Caco-2 (cell line): ENCODE data around the gene NKD2. TPM values are rescaled to one million over a fixed set of nuclear protein-coding genes. Genes with fewer than 3 reads are reported as not detected.

Experiments used
- BruUV-seq: library from RNA; stranded (reverse); fragments of 400-500 nt; replicated peaks from 2 replicates; lab custom pipeline; 2021; lab: Mats Ljungman, UMichigan
- CTCF ChIA-PET: fragments of 300-600 bp; sonication (Branson Sonifier 250); formaldehyde crosslinking; loops from one replicate; lab custom pipeline; 2022; ENCODE audit warnings: antibody characterized with exemption; lab: Charles Lee
- POLR2A ChIA-PET: fragments of 300-600 bp; sonication (Branson Sonifier 250); formaldehyde crosslinking; loops from one replicate; lab custom pipeline; 2022; ENCODE audit warnings: antibody characterized with exemption; lab: Charles Lee
- DNase-seq, 2 experiments: peaks; one replicate each; pipeline versions ENCODE4 v3.0.0 to v3.0.0-alpha.2; 2020 to 2022
- H3K27me3 ChIP-seq: replicated peaks from 2 replicates; pipeline ENCODE4 v1.6.0; 2011; ENCODE audit warnings: low read length; ENCODE audit not compliant: control insufficient read depth, insufficient read depth
- H3K36me3 ChIP-seq: 2 replicates; pipeline ENCODE4 v1.5.1; 2011; ENCODE audit warnings: low read length; ENCODE audit not compliant: control insufficient read depth, insufficient read depth
- H3K4me1 ChIP-seq: fragments of 250-450 bp; sonication (Bioruptor Pico); 2 replicates; pipeline ENCODE4 v1.5.1; 2020; ENCODE audit warnings: mild to moderate bottlenecking
- H3K4me3 ChIP-seq: 2 replicates; pipeline ENCODE4 v1.5.1; 2011; ENCODE audit warnings: low read depth, mild to moderate bottlenecking, control low read depth, low read length
- H3K9me3 ChIP-seq: fragments of 250-450 bp; sonication (Bioruptor Pico); 2 replicates; pipeline ENCODE4 v1.5.1; 2020; ENCODE audit warnings: mild to moderate bottlenecking, moderate library complexity
- H3K27ac Mint-ChIP-seq: one replicate; pipeline ENCODE4 v1.8.0; 2022; ENCODE audit warnings: mixed read lengths; ENCODE audit not compliant: unreplicated experiment
- H3K27me3 Mint-ChIP-seq: one replicate; pipeline ENCODE4 v1.8.0; 2022; ENCODE audit warnings: mixed read lengths; ENCODE audit not compliant: insufficient read depth, unreplicated experiment
- H3K36me3 Mint-ChIP-seq: one replicate; pipeline ENCODE4 v1.8.0; 2022; ENCODE audit warnings: mild to moderate bottlenecking, mixed read lengths; ENCODE audit not compliant: insufficient read depth, unreplicated experiment
- H3K4me1 Mint-ChIP-seq: one replicate; pipeline ENCODE4 v1.8.0; 2022; ENCODE audit warnings: low read depth, mixed read lengths; ENCODE audit not compliant: unreplicated experiment
- H3K4me3 Mint-ChIP-seq: one replicate; pipeline ENCODE4 v1.8.0; 2022; ENCODE audit warnings: mild to moderate bottlenecking, moderate library complexity, mixed read lengths; ENCODE audit not compliant: unreplicated experiment
- H3K9me3 Mint-ChIP-seq: one replicate; pipeline ENCODE4 v1.8.0; 2022; ENCODE audit warnings: mixed read lengths; ENCODE audit not compliant: unreplicated experiment
- CTCF ChIP-seq, 2 experiments: fragments of 200-600 bp in 1 of 2; IDR thresholded peaks; 1 replicate in 1 of 2; 2 replicates in 1 of 2; pipeline versions ENCODE4 v1.5.1 to v1.8.0; 2011 to 2022; ENCODE audit warnings: antibody characterized with exemption in 1 of 2, control low read depth in 1 of 2, inconsistent platforms in 1 of 2, low read depth in 1 of 2, low read length in 1 of 2, mild to moderate bottlenecking in 1 of 2, moderate library complexity in 1 of 2; ENCODE audit not compliant: insufficient read depth in 1 of 2, severe bottlenecking in 1 of 2, unreplicated experiment in 1 of 2
- intact Hi-C: fragments of 100-400 bp; cut with micrococcal nuclease; formaldehyde crosslinking; loops from one replicate; pipeline ENCODE4 v1.10.0; 2022; ENCODE audit not compliant: unreplicated experiment
- total RNA-seq: library from RNA; stranded (reverse); gene quantifications from 2 replicates; pipeline ENCODE4 v1.2.3, GENCODE V29; 2022

Gene NKD2
- total RNA-seq, 1 experiment from 2014 or later: 17.7 TPM

GRCh38 chr5:1044117-1044516, 35.5 kb downstream of the NKD2 start:
- BruUV-seq: no TSS peak
- Mint-ChIP-seq H3K4me3 (no peak overlapping the region), H3K27ac (no peak overlapping the region), H3K27me3 (no peaks in the 10 kb centered on the region), H3K36me3 (peaks cover 13% of the 10 kb centered on the region), H3K4me1 (no peaks in the 10 kb centered on the region), H3K9me3 (peaks cover 75% of the 10 kb centered on the region)
- CTCF ChIA-PET: no interaction called here
- Histone ChIP-seq H3K4me3 (no peak overlapping the region), H3K9me3 (peaks cover 5% of the 10 kb centered on the region; the same call in 1 of the 2 replicates), H3K27me3 (no peaks in the 10 kb centered on the region), H3K4me1 (no peaks in the 10 kb centered on the region), H3K36me3 (no peaks in the 10 kb centered on the region)
- POLR2A ChIA-PET: no interaction called here
- intact Hi-C loops: no loop called here
- TF ChIP-seq CTCF (IDR thresholded peaks at IDR 0.05; ENCODE audit: insufficient read depth in 1 of 2, low read depth in 1 of 2, low read length in 1 of 2, severe bottlenecking in 1 of 2, unreplicated experiment in 1 of 2): no peak
- DNase-seq: no peak

GRCh38 chr5:1045960-1046560, 37.5 kb downstream of the NKD2 start:
- Mint-ChIP-seq H3K4me3 (no peak overlapping the region), H3K27me3 (no peaks in the 10 kb centered on the region), H3K4me1 (no peaks in the 10 kb centered on the region), H3K36me3 (peaks cover 13% of the 10 kb centered on the region), H3K9me3 (peaks cover 69% of the 10 kb centered on the region), H3K27ac (no peak overlapping the region)
- intact Hi-C loops: no loop called here
- H3K27me3 ChIP-seq: no peaks in the 10 kb centered on the region
- no peak for DNase-seq
- POLR2A ChIA-PET: no interaction called here
- BruUV-seq: no TSS peak
- H3K4me1 ChIP-seq: no peaks in the 10 kb centered on the region
- CTCF ChIA-PET: no interaction called here
- TF ChIP-seq CTCF (IDR thresholded peaks at IDR 0.05; ENCODE audit: insufficient read depth in 1 of 2, low read depth in 1 of 2, low read length in 1 of 2, severe bottlenecking in 1 of 2, unreplicated experiment in 1 of 2): no peak
- H3K9me3 ChIP-seq: peaks cover 5% of the 10 kb centered on the region; the same call in 1 of the 2 replicates
- H3K36me3 ChIP-seq: no peaks in the 10 kb centered on the region
- no peak overlapping the region for H3K4me3 ChIP-seq

GRCh38 chr5:1047332-1047965, 38.8 kb downstream of the NKD2 start:
- TF ChIP-seq CTCF (IDR thresholded peaks at IDR 0.05; ENCODE audit: insufficient read depth in 1 of 2, low read depth in 1 of 2, low read length in 1 of 2, severe bottlenecking in 1 of 2, unreplicated experiment in 1 of 2): no peak
- BruUV-seq: TSS peak; percentile 19

More at GRCh38 chr5:1047332-1047965, 38.8 kb downstream of the NKD2 start:
- Histone ChIP-seq H3K9me3 (peaks cover under 1% of the 10 kb centered on the region; the same call in 1 of the 2 replicates), H3K4me3 (no peak overlapping the region), H3K36me3 (no peaks in the 10 kb centered on the region), H3K27me3 (no peaks in the 10 kb centered on the region), H3K4me1 (no peaks in the 10 kb centered on the region)
- Mint-ChIP-seq H3K27me3 (no peaks in the 10 kb centered on the region), H3K36me3 (peaks cover 13% of the 10 kb centered on the region), H3K27ac (no peak overlapping the region), H3K4me3 (no peak overlapping the region), H3K9me3 (peaks cover 55% of the 10 kb centered on the region), H3K4me1 (no peaks in the 10 kb centered on the region)
- intact Hi-C loops: no loop called here
- ChIA-PET POLR2A (no interaction called here), CTCF (no interaction called here)
- no peak for DNase-seq
